GM19372 (cell line): ENCODE measurements around the gene SZT2.
"Not testable (repeated sequence)": the region's sequence is repeated elsewhere in the genome, so short reads cannot be mapped to it uniquely, and the experiment has no call there.

Source experiments
- ATAC-seq: cut with Tn5 transposase; IDR thresholded peaks from one replicate; pipeline ENCODE4 v1.9.1; 2021; ENCODE audit warnings: mild to moderate bottlenecking, low read depth, moderate library complexity; ENCODE audit not compliant: unreplicated experiment

Gene SZT2

DNA sequence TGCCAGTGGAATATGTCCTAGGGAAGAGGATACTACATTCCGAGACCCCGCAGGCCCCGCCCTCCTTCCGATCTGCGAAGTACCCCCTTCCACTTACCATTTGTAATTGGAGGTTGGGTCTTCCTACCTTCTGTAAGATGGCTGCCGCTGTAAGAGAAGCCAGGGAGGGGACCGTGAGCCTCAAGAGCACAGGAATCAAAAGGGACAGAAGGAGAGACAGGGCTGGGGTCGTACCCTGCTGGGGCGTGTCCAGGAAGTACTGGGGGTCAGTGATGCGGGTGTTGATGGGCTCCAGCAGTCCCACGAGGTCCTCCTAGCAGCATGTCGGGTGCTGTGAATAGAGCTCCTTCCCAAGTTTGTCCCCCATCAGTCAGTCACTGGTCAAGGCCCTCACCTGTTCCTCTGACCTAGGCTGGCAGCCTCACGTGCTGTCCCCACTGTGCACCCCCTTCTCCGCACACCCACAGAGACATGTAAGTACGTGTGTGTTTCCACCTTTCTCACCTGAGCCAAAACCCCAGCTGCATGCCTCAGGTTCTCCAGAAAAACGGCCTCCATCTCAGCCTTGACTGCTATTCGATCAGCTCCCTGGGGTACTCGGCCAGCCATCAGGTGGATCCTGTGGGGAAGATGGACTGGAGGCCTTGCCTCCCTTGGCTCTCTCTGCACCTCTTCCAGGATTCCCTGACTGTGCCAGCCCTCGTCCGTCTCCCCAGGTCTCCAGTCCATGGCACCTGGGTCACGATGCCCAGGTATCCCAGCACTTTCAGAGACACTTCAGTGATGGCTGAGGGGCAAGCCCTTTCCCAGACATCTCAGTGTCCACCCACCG, 62.2 kb downstream of the SZT2 start:
- no peak for ATAC-seq

DNA sequence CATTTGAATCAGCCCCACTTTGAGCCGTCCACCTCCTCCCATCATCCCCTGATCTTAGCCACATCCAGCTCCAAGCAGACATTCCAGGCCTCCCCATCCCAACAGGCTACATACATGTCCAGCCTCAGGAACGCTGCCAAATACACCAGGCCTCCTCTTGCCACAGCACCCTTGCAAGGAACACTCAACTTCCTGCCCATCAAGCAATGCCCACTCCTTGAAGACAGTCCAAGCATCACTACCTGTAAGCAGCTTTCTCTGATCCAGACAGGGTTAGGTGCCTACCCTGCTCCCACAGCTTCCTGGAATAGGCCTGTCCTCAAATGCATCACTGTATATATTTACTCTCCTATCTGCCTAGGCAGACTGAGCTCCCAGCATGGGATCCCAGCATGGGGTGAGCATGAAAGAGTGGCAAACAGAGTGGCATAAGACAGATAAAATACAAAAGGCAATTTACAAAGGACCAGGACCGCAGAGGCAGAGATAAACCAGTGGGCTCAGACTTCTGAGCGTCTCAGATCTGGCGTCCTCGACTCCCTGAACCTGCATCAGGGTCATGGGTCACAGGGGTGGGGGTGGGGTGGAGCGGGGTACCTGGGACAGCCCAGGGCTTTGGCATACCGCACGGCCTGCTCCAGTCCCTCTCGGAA, 63.2 kb downstream of the SZT2 start:
- ATAC-seq: no peak

DNA sequence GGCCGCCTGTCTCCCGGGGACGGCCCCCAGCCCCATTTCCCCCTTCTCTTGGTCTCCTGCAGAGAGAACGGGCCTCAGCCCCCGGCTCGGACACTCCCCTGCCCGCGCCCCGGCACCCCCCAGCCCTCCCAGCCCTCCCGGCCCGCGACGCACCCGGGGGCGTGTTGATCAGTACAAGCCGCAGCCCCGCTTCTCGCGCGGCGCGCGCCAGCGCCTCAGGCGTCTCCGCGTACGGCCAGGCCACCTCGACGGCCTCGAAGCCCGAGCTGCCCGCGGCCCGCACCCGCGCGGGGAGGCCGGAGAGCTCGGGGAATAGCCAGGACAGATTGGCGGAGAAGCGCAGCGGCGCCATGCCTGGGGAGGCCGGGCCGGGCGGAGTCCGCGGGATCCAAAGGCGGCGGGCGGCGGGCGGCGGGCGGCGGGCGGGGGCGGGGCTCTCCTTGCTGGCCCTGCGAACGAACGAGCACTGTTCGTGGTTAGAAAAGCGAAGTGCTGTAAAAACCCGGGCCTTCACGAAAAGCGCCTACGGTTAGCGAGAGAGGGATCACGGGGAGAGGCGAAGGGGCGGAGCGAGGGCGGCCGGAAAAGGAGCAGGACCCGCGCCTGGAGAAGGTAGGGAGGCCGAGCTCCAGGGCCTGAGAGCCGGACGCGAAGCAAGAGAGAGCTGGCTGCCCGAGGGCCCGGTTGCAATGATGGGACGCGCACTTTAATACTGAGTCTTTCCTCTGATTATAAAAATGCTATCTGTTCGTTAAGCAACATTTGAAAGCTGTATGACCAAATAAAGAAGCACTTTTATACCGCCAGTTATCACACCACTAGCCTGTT, 64.0 kb downstream of the SZT2 start, which contains the start of gene HYI:
TSS of gene HYI (minus strand) at position 490 of the 828 bp plus-strand sequence. CDS start at position 352, 138 bp downstream.
- no peak for ATAC-seq

DNA sequence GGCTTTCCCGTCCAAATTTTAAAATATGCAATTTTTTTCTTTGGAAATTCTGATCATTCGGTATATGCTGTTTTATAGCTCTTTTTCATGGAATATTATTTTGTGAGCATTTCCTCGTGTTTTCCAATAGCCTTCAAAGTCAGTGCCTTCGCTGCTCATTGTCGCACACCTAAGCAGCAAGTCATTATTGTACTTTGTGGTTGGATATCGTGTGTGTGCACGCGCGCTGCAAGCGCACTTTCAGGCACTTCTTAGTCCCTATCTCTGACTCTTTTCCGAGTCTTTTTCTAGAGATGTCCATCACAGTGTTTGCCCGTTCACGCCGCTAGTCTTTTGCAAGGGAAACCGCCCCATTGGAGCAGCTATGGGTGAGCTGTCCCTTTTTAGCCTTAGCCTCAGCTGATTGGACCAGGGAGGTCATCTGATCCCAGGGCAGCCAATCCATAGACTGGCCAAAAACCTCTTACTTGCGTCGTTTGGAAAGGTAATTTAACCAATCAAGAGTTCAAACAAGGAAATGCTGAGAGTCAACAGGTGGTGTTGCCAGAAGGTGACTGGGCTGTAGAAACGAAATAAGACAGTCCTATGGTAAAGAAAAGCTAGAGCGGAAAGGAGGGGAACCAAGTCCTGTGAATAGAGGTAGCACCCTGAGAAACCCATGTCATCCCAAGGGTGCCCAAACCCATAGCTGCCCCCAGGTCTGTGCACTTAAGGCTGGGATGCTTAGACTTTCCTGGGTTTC, 64.7 kb downstream of the SZT2 start:
- ATAC-seq: peak; percentile 76

DNA sequence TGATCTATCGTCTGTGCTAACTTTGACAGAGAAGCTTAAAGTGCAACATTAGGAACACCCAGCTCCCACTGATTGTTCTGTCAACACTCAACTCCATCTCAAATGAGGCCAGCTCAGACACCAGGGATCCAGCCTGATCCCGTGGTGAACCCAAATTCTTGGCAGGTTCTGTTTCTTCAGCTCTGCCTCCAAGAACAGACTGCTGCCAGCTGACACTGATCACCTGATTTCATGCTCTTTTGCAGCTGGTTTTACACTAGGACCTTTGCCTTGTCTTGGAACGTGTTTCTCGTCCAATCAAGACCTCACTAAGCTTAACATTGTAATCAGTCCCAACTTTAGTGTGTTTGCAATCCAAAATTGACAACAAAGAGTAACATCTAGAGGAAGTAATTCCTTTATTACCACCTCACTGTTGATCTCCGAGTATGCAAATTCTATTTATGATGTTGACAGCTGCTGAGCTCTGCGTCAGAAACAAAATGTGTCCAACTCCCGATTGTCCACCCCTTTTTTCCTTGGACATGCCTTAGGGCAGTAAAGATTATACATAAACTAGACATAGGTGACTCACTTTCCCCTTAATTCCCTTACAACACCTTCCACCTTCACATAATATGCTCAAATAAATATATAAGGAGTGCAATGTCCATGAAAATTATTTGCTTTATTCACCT, 65.7 kb downstream of the SZT2 start:
- ATAC-seq: no peak

DNA sequence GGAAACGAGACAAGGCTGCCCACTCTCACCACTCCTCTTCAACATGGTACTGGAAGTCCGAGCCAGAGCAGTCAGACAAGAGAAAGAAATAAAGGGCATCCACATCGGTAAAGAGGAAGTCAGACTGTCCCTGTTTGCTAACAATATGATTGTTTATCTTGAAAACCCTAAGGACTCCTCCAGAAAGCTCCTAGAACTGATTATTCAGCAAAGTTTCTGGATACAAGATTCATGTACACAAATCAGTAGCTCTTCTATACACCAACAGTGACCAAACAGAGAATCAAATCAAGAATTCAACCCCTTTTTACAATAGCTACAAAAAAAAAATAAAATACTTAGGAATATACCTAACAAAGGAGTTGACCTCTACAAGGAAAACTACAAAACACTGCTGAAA, 68.7 kb downstream of the SZT2 start:
- not testable (repeated sequence) for ATAC-seq

DNA sequence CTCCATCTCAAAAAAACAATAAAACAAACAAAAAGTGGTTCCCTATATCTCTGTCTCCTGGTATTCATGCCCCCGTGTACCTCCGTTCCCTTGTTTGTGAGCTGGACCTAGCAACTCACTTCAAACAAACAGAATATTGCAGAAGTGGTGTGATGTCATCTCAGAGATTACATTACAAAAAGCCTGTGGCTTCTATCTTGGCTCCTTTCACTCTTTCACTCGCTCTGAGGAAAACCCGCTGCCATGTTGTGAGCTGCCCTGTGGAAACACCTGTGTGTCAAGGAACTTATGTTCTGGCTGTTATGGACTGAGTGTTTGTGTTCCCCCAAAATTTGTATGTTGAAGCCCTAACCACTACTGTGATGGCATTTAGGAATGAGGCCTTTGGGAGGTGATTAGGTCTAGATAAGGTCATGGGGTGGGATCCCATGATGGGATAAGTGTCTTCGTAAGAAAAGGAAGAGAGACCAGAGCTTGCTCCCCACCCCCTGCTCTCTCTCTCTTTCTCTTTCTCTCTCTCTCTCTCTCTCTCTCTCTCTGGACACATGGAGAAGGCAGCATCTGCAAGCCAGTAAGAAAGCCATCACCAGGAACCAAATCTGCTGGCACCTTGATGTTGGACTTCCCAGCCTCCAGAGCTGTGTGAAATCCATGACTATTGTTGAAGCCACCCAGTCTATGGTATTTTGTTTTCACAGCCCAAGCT, 71.4 kb downstream of the SZT2 start:
- ATAC-seq: no peak

DNA sequence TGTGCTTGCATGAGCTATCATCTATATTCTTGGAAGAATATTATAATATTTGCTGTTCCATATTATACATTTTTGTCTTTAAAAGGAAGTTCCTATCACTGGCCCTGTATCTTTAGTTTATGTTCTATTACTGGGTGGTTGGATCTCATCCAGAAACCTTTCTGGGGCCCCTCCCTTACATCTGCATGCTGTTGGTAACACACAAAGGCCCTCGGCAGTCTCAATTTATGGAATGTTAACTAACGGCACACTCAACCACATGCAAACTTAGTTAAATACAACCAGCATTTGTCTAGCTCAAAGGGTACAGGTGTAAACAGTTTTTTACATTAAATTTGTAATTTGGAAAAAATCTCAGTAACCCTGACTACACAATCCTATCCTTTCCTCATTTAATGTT, 73.8 kb downstream of the SZT2 start:
- ATAC-seq: no peak

DNA sequence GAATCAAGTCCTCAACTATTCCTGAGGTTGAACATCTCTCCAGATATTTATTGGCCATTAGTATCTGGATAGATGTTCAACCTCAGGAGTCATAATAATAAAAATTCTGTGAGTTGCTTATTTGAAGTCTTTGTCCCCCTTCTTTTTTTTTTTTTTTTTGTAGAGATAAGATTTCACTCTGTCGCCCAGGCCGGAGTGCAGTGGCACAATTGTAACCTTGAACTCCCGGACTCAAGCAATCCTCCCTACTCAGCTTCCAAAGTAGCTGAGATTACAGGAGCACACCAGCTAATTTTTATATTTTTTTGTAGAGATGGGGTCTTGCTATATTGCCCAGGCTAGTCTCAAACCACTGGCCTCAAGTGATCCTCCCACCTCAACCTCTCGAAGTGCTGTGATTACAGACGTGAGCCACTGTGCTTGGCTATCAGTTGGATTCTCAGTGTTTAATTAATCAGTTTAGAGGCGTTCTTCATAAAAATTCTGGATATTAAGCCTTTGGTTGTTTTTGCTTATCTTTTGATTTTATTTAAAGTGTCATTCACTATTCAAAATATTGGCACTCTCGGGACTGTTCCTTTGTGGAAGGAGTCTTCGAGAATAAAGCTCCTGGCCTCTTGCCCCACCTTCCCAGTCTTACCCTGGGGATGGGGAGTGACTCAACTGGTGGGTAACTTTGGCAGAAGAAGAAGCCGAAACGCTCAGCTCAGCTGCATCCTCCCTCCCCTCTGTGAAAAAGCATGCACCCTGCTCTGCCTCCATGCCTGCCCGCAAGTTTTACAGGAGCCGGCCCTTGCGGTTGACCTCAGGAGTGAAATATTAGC, 75.2 kb downstream of the SZT2 start:
- no peak for ATAC-seq

DNA sequence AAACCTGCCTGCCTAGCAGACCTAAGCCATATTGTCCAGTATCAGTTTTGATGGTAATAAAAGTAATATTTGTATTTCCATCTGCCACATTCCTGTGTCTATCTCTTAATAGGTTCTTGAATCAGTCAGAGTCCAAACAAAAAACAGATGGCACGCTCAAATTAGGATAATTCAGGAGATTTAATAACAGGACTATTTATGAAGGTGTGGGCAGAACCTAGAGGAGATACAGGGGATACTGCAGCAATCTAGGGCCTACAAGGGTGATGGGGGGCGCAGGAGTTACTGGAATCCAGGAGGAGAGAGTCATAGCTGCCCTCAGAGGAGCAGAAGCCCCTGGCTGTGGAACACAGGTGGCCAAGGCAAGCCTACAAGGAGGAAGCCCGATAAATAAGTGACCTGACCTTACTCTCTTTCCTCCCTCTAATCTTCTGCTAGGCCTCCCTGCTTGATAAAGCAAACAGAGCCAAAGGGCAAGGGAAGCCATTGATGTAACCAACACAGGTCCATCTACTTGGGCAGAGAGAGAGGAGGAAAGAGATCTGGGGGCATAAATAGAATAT, 75.9 kb downstream of the SZT2 start:
- ATAC-seq: no peak

DNA sequence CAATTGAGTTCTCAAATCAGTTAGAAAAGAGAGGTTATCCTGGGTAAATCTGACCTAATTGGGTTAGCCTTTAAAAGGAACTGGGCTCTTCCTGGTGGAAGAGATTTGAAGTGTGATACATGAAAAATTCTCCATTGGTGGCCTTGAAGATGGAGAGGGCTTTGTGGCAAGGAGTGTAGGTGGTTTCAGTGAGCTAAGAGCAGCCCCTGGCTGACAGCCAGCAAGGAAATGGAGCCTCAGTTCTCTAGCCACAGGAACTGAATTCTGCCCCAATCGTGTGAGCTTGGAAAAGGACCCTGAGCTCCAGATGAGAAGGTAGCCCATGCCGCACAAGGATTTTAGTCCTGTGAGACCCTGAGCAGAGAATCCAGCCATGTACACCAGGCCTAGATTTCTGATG, 76.7 kb downstream of the SZT2 start:
- no peak for ATAC-seq

DNA sequence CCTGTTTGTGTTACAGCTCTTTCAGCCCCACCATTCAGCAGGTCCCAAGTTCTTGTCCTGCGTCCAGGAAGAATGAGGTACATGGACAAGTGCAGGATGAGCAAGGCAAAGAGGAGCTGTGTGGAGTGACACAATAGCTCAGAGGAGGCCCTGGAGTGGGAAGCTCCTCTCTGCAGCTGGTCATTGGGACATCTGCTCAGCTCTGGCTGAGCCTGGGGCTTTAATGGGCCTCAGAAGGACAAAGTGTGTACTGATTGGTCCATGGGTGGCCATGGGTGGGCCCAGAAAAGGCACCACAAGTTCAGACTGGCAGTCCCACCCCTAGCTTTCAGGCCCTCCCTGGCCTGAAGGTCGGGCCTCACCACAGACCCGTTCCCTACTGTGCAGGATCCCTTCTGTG, 78.7 kb downstream of the SZT2 start:
- ATAC-seq: no peak

DNA sequence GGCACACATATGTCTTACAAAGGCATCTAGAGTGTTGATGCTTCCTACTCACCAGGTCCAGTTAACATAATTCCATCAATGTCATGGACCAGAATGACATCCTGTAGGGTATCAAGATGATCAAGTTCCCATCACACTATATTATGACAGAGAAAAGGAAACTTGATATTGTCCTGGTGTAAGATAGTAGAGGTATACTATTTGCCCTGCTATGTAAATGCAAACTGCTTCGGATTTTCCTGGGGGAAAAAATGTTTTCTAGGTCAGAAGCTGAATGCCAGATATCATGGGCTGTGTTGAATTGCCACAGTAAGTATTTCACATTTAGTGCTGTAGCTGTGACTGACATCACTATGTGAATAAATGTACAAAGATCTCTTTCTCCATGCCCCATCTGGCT, 80.2 kb downstream of the SZT2 start:
- ATAC-seq: no peak

DNA sequence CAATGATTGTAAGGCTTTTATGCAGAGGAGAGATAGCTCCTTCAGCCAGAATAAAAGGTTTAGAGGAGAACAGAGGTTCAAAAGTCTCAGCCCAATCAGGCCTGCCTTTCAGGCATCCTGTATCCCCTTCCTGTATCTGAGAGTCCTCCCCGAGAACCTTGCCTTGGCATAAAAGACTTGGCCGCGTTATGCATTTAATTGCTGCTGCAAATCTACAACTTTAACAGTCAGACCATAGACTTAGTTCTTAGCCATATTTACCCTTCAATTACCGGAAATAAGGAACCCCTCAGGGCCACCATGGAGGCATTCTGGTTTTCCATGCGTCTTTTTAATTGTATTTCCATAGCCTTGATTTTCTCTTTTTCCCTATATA, 82.4 kb downstream of the SZT2 start:
- ATAC-seq: no peak

DNA sequence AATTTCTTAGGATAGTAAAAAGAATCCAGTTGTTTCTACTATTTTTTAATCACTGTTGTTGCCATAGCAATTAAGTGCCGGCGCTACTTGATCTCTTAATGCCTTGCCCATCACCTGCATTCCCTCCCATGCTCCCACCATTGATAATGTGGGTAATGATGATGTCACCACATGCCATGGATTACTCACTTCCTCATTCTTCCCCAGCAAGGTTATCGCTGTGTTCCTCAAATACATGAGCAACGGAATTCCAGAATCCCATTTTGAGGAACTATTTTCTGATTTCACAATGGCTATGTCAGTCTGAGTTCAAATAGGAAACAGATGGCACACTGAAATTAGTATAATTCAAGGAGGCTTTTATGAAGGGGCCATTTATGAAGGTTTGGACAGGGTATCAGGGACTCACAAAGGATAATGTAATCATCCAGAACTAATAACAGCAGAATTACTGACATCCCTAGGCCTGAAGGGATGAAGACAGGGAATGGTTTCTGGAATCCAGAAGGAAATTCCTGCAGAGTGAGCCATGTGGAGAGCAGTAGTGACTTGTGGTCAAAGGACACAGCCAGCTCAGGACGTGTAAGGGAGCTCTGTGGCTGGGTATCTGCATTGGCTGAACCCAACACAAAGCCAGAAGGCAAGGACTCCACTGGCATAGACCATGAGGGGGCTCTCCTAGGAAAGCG, 82.9 kb downstream of the SZT2 start:
- not testable (repeated sequence) for ATAC-seq

DNA sequence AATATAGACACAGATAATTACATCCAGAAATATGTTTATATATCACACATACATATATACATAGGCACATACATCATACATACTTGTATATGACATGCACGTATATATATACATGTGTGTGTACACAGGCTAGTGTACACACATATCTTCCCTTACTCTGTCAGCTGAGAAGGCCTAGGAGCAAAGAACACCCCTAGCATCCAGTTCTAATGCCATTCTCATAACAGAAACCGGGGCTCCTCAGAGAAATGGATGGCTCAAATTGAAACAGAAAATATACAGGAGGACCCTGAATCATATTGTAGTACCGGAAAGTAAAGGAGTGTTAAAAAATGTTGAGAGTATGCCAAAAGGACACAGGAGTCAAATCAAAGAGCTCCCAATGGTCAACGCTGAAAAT, 83.8 kb downstream of the SZT2 start:
- ATAC-seq: no peak

DNA sequence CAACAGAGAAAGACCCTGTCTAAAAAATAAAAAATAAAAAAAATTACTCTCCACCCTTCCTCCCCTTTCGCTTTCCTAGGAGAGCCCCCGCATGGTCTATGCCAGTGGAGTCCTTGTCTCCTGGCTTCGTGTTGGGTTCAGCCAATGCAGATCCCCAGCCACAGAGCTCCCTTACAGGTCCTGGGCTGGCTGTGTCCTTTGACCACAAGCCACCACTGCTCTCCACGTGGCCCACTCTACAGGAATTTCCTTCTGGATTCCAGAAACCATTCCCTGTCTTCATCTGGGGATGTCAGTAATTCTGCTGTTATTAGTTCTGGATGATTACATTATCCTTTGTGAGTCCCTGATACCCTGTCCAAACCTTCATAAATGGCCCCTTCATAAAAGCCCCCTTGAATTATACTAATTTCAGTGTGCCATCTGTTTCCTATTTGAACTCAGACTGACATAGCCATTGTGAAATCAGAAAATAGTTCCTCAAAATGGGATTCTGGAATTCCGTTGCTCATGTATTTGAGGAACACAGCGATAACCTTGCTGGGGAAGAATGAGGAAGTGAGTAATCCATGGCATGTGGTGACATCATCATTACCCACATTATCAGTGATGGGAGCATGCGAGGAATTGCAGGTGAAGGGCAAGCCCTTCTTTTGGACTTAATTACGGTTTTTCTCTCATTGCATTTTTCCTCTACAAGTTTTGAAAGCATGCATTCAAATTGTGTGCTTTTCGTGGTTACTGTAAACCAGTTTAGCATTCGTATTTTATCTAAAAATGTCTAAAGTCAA, 86.1 kb downstream of the SZT2 start:
- ATAC-seq: not testable (repeated sequence)
